HG03342 (cell line): ENCODE measurements around the gene SPATS2.

ENCODE experiments used
- ATAC-seq: cut with Tn5 transposase; IDR thresholded peaks from one replicate; pipeline ENCODE4 v1.9.1; 2021; ENCODE audit warnings: mild to moderate bottlenecking, moderate library complexity; ENCODE audit not compliant: unreplicated experiment

SPATS2 gene

DNA sequence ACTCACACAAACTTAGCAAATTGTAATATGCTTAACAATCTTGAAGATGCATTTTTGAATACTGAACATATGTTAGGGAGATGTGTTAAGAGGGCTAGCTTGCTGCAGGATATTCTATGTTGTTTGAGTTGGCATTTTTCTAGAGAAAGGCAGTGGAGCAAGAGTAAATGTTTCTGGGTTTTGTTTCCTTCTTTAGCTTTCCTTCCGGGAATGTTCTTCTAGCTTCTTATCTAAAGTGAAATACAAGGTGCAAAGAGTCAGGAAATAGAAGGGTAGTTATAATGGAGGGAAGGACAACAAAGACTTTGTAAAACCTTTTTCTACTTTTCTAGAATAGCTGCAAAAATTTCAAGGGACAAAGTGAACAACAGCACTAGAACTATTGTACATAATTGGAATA, 94.0 kb downstream of the SPATS2 start:
- no peak for ATAC-seq

DNA sequence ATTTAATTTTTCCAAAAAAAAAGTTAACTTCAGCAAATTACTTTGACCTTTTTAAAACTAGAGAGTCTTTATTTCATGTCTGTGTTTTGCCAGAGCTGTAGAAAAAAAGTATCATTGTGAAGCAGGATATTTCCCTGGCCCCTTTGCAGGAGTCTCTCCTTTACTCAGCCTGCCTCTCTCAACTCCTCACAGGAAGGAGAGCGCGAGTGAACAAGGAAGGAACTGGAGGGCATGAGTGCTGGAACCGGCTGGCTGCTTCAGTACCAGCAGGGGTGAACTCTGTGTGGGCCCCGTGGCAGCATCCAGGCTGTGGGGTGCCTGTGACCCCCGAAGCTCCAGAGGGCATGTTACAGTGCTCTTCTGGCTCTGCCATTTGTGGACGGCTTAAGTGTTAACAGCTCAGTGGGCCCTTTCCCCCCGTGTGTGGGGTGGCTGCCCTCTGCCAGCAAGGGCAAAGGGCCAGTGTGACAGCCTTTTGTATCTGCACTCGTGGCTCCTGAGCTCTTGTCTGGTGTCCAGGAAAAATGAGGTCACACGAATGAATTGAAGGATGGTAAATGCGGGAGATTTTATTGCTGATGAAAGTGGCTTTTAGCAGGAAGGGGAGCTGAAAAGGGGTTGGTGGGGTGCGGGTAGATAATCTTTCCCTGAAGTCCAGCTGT, 95.0 kb downstream of the SPATS2 start:
- ATAC-seq, result no peak

DNA sequence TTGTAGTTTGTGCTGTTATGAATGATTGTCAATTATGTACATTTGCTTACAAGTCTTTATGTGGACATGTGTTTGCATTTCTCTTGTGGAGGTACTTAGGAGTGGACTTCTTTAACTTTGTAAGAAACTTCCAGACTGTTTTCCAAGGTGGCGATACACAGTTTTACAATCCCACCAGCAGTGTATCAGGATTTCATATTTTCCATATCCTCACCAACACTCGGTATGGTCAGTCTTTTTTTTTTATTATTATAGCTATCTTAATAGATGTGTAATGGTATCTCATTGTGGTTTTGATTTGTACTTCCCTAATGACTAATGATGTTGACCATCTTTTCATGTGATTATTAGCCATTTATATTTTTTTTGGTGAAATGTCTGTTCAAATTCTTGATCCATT, 97.9 kb downstream of the SPATS2 start:
- no peak for ATAC-seq

DNA sequence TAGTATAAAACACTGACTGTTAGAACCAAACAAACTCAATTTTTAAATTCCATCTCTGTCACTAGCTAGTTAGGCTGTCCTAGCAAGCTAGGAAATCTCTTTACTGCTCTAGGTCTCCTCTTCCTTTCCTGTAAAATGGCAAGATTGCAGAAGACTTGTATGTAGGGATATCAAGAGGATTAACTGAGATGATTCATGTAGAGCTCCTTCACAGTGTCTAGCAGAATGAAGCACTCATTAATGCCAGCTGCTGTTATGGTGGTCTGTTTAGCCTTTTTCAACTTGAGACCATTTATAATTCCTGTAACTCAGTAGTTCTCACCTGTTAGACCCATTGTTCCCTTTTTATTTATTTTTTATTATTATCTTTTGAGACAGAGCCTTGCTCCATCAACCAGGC, 103.7 kb downstream of the SPATS2 start:
- no peak for ATAC-seq

DNA sequence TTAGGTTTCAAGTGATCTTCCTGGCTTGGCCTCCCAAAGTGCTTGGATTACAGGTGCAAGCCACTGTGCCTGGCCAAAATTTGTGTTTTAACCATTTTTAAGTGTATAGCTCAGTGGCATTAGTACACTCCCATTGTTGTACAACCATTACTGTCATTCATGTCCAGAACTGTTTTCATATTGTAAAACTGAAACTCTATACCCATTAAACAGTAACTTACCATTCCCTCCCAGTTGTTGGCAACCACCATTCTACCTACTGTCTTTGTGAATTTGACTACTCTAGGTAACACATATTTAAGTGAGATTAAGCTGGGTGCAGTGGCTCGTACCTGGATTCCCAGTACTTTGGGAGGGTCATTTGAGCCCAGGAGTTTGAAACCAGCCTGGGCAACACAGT, 104.3 kb downstream of the SPATS2 start:
- no peak for ATAC-seq

DNA sequence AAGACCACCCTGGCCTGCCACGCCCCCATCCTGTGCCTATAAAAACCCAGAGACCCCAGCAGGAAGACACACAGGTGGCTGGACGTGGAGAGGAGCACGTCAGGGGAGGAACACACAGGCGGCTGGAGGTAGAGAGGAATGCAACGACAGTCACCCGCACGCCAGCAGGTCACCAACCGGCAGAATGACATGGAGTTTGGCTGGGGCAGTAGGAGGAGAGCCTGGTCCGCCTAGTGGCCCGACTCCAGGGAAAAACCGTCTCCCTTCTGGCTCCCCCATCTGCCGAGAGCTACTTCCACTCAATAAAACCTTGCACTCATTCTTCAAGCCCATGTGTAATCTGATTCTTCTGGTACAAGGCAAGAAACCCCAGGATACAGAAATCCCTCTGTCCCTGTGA, 108.8 kb downstream of the SPATS2 start:
- ATAC-seq, result no peak

DNA sequence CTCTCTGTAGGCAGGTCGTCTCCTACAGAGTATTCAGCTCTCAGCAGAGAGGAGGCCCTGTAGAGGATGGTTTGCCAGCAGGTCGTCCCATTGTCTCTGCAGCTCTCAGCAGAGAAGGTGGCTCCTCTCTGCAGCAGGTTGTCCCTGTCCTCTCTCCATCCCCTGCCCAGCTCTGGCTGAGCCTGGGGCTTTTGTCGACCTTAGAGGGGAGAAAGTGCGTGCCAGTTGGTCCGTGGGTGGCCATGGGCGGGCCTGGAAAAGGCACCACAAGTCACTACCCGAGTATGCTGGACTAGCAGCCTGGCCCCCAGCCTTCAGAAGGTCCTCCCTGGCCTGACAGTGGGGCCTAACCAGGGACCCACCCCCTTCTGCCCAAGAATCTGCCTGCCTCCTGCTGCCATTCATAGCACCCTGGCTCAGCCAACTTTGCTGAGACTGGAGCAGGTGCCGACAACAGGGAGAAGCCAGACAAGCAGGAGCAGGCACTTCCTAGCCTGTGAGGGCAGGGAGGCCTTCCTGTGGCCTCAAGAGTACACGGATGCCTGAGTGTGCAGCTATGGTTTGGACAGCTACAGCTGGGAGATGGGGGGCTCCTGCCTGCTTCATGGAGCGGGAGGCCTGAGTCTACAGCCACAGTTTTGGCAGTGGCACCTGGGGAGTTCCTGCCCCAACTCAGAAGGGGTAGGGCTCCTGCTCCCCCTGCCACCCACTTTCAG, 111.8 kb downstream of the SPATS2 start:
- no peak for ATAC-seq

DNA sequence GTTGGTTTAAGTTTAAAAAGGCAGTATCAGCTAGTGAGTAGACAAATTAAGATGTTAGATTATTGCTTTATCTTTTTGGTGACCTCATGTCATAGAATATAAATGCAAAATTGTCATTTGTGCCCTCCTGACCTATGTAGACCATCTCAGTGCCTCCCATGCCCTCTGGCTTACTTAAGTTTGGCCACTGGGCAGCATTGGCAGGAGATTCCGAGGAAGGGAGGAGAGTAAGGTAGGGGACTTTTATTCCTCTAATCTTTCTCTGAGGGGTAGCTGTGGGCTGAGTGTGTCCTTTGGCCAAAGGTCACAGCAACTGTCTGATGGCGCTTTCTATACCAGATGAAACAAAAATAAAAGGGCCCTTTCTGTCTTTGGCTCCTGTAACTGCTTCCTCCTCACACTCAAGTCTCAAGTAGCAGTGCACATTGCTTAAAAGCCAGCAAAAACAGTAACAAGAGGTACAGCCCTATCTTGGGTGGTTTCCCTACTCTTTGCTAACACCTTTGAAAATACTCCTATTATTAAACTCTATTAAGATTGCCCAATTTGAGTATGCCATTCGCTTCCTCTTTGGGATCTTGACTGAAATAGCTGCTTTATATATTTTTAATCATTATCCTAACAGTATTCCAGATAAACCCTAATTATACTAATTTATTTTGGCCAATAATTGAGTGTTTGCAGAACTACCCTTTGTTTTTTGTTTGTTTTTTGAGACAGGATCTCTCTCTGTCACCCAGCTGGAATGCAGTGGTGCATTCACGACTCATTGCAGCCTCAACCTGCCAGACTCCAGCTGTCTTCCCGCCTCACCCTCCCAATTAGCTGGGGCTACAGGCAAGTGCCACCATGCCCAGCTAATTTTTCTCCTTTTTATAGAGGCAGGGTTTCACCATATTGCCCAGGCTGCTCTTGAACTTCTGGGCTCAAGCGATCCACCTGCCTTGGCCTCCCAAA, 115.1 kb downstream of the SPATS2 start:
- no peak for ATAC-seq

DNA sequence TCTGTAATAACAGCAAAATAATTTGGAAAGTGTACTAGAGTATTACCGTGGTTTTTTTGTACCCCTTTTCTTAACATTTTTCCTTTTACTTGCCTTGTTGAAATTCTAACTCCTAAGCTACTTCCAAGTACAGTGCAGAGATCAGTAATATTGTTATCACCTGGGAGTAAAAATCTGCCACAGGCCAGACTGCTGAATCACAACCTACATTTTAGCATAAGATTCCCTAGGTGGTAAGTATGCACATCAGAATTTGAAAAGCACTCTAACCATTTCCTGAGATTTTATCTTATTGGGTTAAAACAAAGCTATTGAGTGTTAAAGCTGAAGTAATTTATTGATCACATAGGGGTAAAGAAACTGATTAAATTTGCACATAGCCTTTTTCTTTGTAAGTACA, 116.4 kb downstream of the SPATS2 start:
- no peak for ATAC-seq

DNA sequence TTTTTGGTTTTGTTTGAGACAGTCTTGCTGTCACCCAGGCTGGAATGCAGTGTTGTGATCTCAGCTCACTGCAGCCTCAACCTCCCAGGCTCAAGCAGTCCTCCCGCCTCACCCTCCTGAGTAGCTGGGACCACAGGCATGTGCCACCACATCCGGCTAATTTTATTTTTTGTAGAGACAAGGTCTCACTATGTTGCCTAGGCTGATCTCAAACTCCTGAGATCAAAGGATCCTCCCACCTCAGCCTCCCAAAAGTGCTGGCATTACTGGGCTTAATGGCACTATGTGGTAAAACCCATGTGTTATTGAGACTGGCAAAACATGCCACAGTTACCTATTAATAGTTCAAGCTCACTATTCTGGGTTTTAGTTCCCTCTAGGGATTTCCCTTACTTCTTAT, 120.3 kb downstream of the SPATS2 start:
- ATAC-seq, result no peak

DNA sequence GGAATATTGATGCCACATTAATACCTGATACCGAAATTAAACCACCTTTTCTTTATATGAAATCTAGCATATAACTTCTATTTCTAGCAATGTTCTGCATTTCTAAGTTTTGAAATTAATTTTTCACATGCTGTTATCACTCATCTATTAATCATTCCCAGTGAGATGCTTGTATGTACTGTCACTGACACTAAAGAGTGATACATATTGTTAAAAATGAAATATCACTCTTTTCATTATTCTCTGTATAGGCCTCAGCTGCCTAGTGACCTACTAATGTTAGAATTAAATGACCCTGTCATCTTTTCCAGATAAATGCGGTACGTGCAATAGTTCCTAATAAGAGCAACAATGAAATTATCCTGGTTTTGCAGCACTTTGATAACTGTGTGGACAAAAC, 121.9 kb downstream of the SPATS2 start:
- ATAC-seq, result no peak

DNA sequence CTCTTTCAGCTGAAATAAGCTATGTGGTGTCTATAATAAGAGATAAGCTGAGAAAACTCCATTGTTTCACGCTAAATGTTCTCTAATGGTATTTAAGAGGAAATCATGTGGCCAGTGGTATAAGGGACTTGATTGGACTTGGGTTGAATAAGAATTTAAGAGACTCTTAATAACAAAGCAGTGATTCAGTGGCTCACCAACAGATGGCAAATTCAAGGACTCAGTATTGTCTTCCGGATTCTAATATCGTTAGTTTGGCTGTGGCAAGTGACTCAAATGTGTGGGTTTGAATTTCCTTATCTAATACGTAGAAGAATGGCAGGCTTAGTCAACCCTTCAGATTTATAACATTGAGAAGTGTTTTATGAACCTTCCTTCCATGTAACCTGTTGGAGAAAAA, 122.5 kb downstream of the SPATS2 start:
- no peak for ATAC-seq

DNA sequence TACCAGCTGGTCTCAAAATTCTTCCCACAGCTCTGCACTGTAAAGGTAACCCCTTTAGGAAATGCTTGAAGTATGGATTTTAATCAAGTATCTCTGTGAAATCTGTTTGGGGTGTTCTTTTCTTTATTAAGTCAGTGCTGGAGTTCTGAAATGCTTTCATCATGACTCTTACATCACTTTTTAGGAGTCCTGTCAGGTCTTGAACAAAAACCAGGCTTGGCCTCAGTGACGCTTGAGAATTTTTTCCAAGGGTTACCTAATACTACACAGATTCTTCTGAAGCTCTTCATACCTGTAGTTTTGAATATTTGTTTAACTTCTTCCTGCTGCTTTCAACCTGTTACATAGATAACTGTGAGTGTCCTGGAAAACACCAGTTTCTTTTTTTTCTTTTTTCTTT, 124.6 kb downstream of the SPATS2 start:
- ATAC-seq, result no peak

DNA sequence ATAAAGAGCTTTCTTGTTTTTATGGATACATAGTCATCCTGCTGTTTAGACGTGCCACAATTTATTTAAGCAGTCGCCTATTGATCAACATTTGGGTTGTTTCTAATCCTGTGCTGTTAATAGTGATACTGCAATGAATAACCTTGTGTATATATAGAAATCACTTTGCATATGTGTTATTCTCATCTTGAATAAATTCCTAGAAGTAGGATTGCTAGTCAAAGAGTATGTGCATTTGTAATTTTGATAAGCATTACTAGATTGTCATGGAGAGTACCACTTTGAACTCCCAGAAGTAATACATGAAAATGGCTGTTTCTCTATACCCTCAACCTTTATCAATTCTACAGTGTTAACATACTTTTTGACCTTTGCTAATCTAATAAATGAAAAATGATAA, 126.6 kb downstream of the SPATS2 start:
- no peak for ATAC-seq

DNA sequence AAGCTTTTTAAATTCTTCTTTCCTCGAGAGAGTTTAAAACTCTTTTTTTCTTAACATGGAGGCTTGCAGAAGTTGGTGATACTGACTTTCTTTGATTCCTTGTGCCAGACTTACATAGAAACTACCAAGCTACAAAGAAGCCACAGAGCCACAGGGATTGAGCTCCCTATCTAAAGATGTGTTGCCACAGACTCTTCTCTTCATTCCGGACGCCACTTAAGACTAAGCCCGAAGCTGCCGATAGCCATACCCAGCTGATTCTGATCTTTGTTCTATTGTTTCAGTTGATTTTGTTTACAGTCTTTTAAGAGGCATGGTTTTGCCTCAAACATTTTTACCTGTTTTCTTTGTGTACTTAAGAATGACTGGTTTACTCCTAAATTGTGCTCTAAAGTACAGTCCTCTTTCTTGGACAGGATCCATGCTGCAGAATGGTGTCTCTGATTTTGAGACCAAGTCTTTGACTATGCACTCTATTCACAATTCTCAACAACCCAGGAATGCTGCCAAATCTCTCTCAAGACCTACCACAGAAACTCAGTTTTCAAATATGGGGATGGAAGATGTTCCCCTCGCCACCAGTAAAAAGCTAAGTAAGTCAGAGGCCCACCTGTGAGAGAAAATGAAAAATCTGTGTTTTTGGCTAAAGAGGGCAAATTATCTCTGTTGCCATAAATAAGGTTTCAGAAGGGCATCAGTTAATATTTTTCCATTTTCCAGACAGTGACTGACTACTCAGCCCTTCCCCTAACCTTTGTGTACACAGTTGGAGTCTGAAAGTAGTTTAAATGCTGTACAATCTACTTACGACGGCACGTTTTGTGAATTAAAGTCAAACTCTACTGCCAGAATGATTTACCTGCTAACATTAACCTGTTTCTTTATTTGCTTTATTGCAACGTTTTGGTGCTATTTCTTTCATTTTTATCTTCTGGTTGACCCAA, 129.4 kb downstream of the SPATS2 start:
- ATAC-seq, result no peak

DNA sequence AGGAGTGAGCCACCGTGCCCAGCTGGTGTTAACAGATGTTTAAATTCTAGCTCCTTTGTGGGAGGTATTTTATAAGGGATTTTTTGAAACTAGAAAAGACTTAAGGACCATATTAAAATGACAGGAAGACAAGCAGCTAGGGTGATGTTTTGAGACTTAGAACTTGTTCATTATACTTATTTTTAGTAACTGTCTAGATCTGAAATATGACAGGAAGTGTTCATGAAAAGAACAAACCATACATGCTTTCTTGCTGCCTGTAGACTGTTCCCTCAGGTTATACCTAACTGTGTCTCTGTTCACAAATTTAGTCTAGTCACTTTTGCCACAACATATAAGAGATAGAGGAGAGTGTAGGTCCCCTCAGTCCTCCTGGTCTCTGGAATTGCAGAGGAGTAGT, 134.6 kb downstream of the SPATS2 start:
- ATAC-seq, result no peak

DNA sequence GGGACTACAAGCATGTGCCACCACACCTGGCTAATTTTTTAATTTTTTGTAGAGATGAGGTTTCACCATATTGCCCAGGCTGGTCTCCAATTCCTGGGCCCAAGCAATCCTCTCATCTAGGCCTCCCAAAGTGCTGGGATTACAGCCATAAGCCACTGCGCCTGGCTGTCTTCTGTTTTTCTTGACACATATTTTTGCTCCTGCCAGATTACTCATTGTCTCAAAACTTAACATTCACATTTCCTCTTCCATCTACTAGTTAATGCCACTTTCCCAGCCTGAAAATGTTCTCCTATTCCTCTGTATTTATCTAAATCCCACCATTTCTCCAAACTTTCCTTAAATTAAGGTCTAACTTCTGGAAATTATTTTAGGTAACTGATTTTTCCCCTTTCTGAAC, 135.3 kb downstream of the SPATS2 start:
- no peak for ATAC-seq

DNA sequence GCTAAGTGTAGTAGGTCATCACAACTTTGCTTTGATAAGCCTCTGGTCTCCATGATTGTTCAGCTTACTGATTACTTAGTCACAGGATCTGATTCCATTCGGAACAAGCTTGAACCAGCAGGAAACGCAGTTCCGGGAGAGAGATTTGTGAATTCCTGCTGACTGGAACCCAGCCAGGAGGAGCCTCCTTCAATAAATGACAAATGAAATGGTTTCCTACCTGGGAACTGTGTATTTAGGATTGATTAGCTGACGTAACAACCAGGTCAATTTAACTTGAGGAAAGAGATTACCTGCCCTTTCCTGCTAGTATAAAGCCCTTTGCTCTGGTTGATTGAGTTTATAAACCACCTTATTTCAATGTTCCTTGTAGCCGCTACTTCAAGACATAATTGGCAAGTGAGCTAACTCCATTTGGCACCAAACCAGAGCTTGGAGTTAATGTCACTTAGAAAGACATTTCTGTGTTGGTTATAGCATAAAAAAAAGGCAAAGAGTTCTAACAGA, 136.5 kb downstream of the SPATS2 start:
- ATAC-seq, result no peak

DNA sequence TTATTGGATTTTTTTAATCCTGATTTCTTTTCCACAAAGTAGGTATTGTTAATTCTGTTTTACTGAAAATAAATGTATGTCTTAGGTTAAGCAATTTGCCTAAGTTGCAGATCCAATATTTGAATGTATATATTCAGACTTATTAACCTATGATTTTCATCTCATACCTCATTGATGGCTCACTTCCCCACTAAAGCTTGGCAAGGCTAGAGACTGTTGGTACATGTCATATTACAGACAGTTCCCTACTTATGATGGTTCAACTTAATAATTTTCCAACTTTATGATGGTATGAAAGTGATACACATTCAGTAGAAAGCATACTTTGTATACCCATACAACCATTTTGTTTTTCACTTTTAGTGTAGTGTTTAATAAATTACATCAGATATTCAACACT, 138.4 kb downstream of the SPATS2 start:
- no peak for ATAC-seq

DNA sequence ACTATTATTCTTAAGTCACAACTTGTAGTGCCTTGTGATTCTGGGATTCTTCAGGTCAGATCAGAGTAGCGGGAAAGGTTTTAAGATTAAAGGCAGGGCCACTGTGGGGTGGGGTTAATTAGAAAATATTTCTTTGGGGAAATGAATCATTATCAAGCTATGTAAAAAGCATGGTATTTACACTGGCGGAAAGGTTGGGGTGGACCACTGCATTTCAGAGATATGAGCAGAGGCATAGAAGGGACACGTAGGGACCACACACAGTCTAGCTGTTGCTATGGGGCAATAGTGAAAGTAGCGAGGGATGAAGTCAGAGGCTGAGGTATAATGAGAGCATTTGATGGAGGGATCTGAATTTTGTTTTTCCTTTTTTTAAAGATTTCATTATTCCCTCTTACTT, 139.9 kb downstream of the SPATS2 start:
- no peak for ATAC-seq
